Psoas muscle (tissue), 8 donors: ENCODE measurements around the gene ODAD3. TPM values are rescaled to one million over a fixed set of nuclear protein-coding genes. Genes with fewer than 3 reads are reported as not detected.

Source experiments
- ATAC-seq, 4 donors: fragments of 200-7000 bp; cut with Tn5 transposase; one replicate each; pipeline ENCODE4 v1.9.1; 2020; ENCODE audit warnings: moderate library complexity in 3 of 4, mild to moderate bottlenecking in 2 of 4
- DNase-seq, 2 donors: peaks; one replicate each; pipeline ENCODE4 v3.0.0-alpha.2; 2020
- H3K27ac ChIP-seq: fragments of 200-600 bp; one replicate; pipeline ENCODE4 v1.8.0; 2022
- H3K27me3 ChIP-seq, 3 donors: fragments of 200-600 bp in 1 of 3; one replicate each; pipeline versions ENCODE4 v1.6.1 to v1.8.0; 2013 to 2022; ENCODE audit warnings: low read length in 2 of 3, mild to moderate bottlenecking in 2 of 3, moderate library complexity in 1 of 3; ENCODE audit not compliant: insufficient read depth in 3 of 3
- H3K36me3 ChIP-seq, 2 donors: fragments of 200-600 bp in 1 of 2; one replicate each; pipeline versions ENCODE4 v1.6.1 to v1.8.0; 2013 to 2022; ENCODE audit warnings: low read depth in 1 of 2, mild to moderate bottlenecking in 1 of 2, moderate library complexity in 1 of 2; ENCODE audit not compliant: insufficient read depth in 1 of 2
- H3K4me1 ChIP-seq: fragments of 200-600 bp; one replicate; pipeline ENCODE4 v1.8.0; 2022
- H3K4me3 ChIP-seq: fragments of 200-600 bp; one replicate; pipeline ENCODE4 v1.8.0; 2022; ENCODE audit warnings: mild to moderate bottlenecking
- H3K9me3 ChIP-seq: fragments of 200-600 bp; one replicate; pipeline ENCODE4 v1.8.0; 2022
- WGBS, 3 donors: extraction: QIAGEN DNeasy Blood & Tissue Kit; methylation state at CpG; one replicate each; pipeline versions ENCODE4 v1.1.6 to v1.1.7; 2013; 5-methylcytosine and 5-hydroxymethylcytosine counted together
- intact Hi-C, 2 donors: fragments of 100-400 bp; cut with DNase I; formaldehyde crosslinking; loops; one replicate each; pipeline versions ENCODE4 v1.11.0 to v1.14.2; 2022
- polyA plus RNA-seq, 3 donors: library from polyadenylated mRNA; stranded (reverse); fragments of 200-250 nt; gene quantifications; one replicate each; pipeline ENCODE4 v1.2.3, GENCODE V29; 2013
- total RNA-seq, 4 donors: library from RNA; stranded (reverse); fragmentation: NEBNext Ultra II Directional in 2 of 4; extraction: Animal tissue kit (Norgen Biotek cat#: 25700) in 2 of 4; gene quantifications; one replicate each; pipeline versions ENCODE4 v1.2.1 to v1.2.4, GENCODE V29; 2021 to 2023
- TF ChIP-seq, protein P1 (sequence below): fragments of 200-600 bp; IDR thresholded peaks from one replicate; pipeline ENCODE4 v1.8.0; 2022; ENCODE audit warnings: antibody characterized with exemption
- donor health status: healthy with polysubstance abuse.
- donor health status: DM: no; HTN: no; CAD: no; lungs with moderate emphysema.
- donor health status: Bipolar disorder and iron deficiency.
- donor health status: healthy.
- donor health status: DM: yes; HTN: yes; CAD: no.
- donor health status: DM: no; HTN: no; CAD: no.
- donor health status: DM: no; HTN: no; CAD: no.
- donor health status: DM: yes; HTN: yes; CAD: no.

ODAD3 gene
- total and polyA plus RNA-seq, 7 donors: 0.09 to 0.87 (median 0.17) TPM; not detected in 2

DNA sequence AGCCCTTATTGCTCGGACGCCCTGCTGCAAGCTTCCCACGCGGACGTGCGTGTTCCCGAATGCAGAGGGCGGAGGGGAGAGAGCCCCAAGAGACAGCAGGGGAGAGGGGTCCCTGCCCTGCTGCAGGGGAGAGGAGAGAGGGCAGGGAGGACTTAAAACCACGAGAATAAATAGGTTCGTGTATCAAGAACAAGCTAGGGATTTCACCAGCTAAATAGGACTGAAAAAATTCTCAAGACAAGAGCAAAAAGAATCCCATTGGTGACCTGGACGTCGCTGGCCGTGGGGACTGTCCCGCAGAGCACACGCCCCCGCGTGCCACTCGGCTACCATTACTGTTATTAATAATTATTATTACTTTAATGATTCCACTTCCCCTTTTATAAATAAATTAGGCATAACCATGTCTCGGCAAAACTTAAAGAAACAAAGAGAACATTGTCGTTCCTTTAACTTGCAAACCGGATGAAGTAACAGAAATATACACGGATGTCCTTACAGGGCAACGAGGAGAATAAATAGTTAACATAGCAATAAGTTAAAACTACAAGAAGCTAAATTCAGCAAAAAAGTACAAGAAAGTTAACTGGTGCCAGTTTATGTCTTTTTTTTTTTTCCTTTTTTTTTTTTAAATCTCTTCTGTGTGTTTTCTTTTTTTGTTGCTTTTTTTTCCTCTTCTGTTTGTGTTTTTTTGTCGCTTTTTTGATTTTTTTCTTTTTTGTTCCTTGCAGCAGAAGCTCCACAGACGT, 17.1 kb upstream of the ODAD3 start:
- Histone ChIP-seq H3K4me1 (no peaks in the 10 kb centered on the region), H3K27me3 (peaks cover 0 to 17% (median 10%) of the 10 kb centered on the region in 3 donors), H3K9me3 (no peaks in the 10 kb centered on the region), H3K36me3 (peaks cover 0 to 34% of the 10 kb centered on the region in 2 donors), H3K27ac (no peak overlapping the region), H3K4me3 (no peak overlapping the region)
- ATAC-seq (no peak), DNase-seq (no peak)
- 24 to 30% (median 26%) methylated on average over 25 of the region's 25 CpGs for WGBS, 3 donors
- TF ChIP-seq, protein P1, sequence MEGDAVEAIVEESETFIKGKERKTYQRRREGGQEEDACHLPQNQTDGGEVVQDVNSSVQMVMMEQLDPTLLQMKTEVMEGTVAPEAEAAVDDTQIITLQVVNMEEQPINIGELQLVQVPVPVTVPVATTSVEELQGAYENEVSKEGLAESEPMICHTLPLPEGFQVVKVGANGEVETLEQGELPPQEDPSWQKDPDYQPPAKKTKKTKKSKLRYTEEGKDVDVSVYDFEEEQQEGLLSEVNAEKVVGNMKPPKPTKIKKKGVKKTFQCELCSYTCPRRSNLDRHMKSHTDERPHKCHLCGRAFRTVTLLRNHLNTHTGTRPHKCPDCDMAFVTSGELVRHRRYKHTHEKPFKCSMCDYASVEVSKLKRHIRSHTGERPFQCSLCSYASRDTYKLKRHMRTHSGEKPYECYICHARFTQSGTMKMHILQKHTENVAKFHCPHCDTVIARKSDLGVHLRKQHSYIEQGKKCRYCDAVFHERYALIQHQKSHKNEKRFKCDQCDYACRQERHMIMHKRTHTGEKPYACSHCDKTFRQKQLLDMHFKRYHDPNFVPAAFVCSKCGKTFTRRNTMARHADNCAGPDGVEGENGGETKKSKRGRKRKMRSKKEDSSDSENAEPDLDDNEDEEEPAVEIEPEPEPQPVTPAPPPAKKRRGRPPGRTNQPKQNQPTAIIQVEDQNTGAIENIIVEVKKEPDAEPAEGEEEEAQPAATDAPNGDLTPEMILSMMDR: no peak
- intact Hi-C loops: no loop called here

DNA sequence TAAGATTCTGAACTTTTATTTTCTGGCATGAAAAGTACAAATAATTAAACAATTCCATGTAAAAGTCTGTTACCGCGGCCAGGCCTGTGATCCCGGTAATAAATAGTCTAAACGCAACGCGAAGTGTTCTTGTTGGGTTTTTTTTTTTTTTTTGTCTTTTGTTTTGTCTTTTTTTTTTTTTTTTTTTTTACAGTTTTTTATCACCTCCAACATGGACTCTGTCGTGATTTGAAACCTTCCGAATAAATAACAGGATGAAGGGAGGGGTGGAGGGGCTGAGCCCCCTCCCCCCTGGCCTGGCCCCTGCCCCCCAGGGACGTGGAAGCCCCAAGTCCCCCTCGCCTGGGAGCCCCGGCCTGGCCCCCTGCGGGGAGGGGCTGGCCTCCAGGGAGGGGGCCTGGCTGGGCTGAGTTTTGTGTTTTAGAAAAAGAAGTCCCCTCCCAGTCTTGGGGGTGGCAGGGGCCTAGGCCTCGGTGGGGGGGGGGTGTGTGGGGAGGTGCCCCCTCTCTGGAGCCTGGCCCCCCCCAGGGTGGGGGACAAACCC, 16.5 kb upstream of the ODAD3 start:
- DNase-seq: no peak
- no peak overlapping the region for H3K4me3 ChIP-seq
- 24 to 38% (median 25%) methylated on average over 10 to 13 of the region's 13 CpGs for WGBS, 3 donors

DNA sequence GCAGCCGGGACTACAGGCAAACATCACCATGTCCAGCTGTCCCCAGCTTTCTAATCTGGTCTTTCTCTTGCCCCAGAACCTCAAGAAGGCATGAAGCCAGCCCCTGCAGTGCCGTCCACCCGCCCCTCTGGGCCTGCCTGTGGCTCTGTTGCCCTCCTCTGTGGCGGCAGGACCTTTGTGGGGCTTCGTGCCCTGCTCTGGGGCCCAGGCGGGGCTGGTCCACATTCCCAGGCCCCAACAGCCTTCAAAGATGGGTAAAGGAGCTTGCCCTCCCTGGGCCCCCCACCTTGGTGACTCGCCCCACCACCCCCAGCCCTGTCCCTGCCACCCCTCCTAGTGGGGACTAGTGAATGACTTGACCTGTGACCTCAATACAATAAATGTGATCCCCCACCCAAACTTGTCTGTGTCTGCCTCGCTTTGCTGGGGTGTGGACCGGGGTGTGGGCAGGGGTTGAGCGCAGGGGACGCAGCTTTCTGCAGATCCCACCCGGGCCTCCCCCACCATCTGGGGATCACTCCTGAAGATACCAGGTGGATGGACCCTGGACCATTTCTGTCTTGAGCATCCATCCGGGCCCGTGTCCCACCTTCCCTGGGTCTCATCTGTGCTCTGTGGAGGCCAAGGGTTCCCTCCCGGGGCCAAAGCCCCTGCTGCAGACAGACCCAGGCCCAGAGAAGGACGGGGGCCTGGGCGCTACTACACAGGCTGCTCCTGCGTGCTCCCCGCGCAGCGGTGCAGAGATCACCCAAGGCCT, 15.8 kb upstream of the ODAD3 start:
- WGBS, 3 donors: 83 to 85% (median 85%) methylated on average over 21 of the region's 21 CpGs
- ATAC-seq: peak in 1 of 4 donors; percentile 16
- Histone ChIP-seq H3K9me3 (no peaks in the 10 kb centered on the region), H3K27ac (no peak overlapping the region), H3K36me3 (peaks cover 0 to 45% of the 10 kb centered on the region in 2 donors), H3K4me1 (no peaks in the 10 kb centered on the region), H3K27me3 (peaks cover 0 to 17% (median 10%) of the 10 kb centered on the region in 3 donors), H3K4me3 (no peak overlapping the region)
- TF ChIP-seq, protein P1: no peak
- intact Hi-C loops: no loop called here
- no peak for DNase-seq

More for the DNA sequence above, 16.5 kb upstream of the ODAD3 start:
- Histone ChIP-seq H3K9me3 (no peaks in the 10 kb centered on the region), H3K4me1 (no peaks in the 10 kb centered on the region), H3K27me3 (peaks cover 0 to 17% (median 10%) of the 10 kb centered on the region in 3 donors), H3K27ac (no peak overlapping the region), H3K36me3 (peaks cover 0 to 41% of the 10 kb centered on the region in 2 donors)
- ATAC-seq: no peak
- TF ChIP-seq, protein P1: no peak
- intact Hi-C loops: no loop called here

DNA sequence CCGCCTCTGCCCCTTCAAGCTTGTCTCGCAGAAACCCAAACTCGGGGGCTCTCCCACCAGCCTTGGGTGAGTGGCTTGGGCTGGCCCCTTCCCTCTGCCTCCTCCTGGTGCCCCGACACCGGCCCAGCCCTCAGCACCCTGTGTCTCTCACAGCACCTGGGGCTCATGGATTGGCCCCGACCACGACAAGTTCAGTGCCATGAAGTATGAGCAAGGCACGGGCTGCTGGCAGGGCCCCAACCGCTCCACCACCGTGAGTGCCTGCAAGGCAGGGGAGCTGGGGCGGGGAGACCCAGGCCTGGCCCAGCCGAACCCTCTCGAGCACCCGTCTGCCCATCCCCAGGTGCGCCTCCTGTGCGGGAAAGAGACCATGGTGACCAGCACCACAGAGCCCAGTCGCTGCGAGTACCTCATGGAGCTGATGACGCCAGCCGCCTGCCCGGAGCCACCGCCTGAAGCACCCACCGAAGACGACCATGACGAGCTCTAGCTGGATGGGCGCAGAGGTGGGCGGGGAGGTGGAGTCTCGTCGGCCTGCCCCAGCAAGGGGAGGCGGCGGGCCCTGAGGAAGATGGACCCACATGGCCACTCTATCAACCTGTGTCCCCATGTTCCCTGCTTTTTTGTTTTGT, 14.1 kb upstream of the ODAD3 start:
- ATAC-seq (no peak), DNase-seq (no peak)
- H3K27ac ChIP-seq: no peak overlapping the region
- 94 to 95% (median 94%) methylated on average over 26 to 31 of the region's 31 CpGs for WGBS, 3 donors
- no peaks in the 10 kb centered on the region for H3K9me3 ChIP-seq
- H3K27me3 ChIP-seq: peaks cover 0 to 10% (median 8%) of the 10 kb centered on the region in 3 donors
- H3K4me1 ChIP-seq: no peaks in the 10 kb centered on the region
- intact Hi-C loops: loop anchor here in 1 of 2 donors (5.0 kb wide), 1 partner anchor 157 kb away; no protein-coding TSS in a partner anchor
- peaks cover 0 to 61% of the 10 kb centered on the region in 2 donors for H3K36me3 ChIP-seq
- H3K4me3 ChIP-seq: no peak overlapping the region
- TF ChIP-seq, protein P1: no peak
